Measurements from ENCODE around the gene EYS. TPM values are rescaled to one million over a fixed set of nuclear protein-coding genes. Genes with fewer than 3 reads are reported as not detected.

Gene EYS
- total RNA-seq, 1 experiment from 2014 or later: 1.5 TPM

GRCh38 chr6:65081756-65082155 lies 625.3 kb downstream of the EYS start:
- ChIA-PET POLR2A (no interaction called here), CTCF (no interaction called here)
- Mint-ChIP-seq H3K9me3 (ENCODE audit: unreplicated experiment) (no peaks in the 10 kb centered on the region), H3K27me3 (ENCODE audit: insufficient read depth, unreplicated experiment) (no peaks in the 10 kb centered on the region), H3K4me3 (ENCODE audit: unreplicated experiment) (no peak overlapping the region), H3K36me3 (ENCODE audit: insufficient read depth, unreplicated experiment) (no peaks in the 10 kb centered on the region), H3K27ac (ENCODE audit: low read depth, unreplicated experiment) (no peak overlapping the region), H3K4me1 (ENCODE audit: insufficient read depth, unreplicated experiment) (no peaks in the 10 kb centered on the region)
- intact Hi-C loops (cut with micrococcal nuclease): no loop called here
- no peak for DNase-seq (ENCODE audit: unreplicated experiment)
- TF ChIP-seq CTCF (IDR thresholded peaks at IDR 0.05; ENCODE audit: unreplicated experiment): no peak
- no TSS peak for BruUV-seq (replicated peaks)

- no peak for TF ChIP-seq CTCF (IDR thresholded peaks at IDR 0.05; ENCODE audit: unreplicated experiment)
- ChIA-PET CTCF (no interaction called here), POLR2A (no interaction called here)
- no TSS peak for BruUV-seq (replicated peaks)
- H3K36me3 Mint-ChIP-seq (ENCODE audit: insufficient read depth, unreplicated experiment): no peaks in the 10 kb centered on the region
- H3K4me1 Mint-ChIP-seq (ENCODE audit: insufficient read depth, unreplicated experiment): no peaks in the 10 kb centered on the region
- H3K9me3 Mint-ChIP-seq (ENCODE audit: unreplicated experiment): no peaks in the 10 kb centered on the region
- no peak for DNase-seq (ENCODE audit: unreplicated experiment)
- intact Hi-C loops (cut with micrococcal nuclease): no loop called here
- no peaks in the 10 kb centered on the region for H3K27me3 Mint-ChIP-seq (ENCODE audit: insufficient read depth, unreplicated experiment)
- H3K4me3 Mint-ChIP-seq (ENCODE audit: unreplicated experiment): no peak overlapping the region
- H3K27ac Mint-ChIP-seq (ENCODE audit: low read depth, unreplicated experiment): no peak overlapping the region
Observed at GRCh38 chr6:65075705-65076230, 631.3 kb downstream of the EYS start.

- Mint-ChIP-seq H3K4me1 (ENCODE audit: insufficient read depth, unreplicated experiment) (peaks cover 5% of the 10 kb centered on the region), H3K36me3 (ENCODE audit: insufficient read depth, unreplicated experiment) (no peaks in the 10 kb centered on the region), H3K4me3 (ENCODE audit: unreplicated experiment) (no peak overlapping the region), H3K27me3 (ENCODE audit: insufficient read depth, unreplicated experiment) (no peaks in the 10 kb centered on the region), H3K27ac (ENCODE audit: low read depth, unreplicated experiment) (no peak overlapping the region), H3K9me3 (ENCODE audit: unreplicated experiment) (no peaks in the 10 kb centered on the region)
- ChIA-PET POLR2A (no interaction called here), CTCF (interaction anchor here (0.6 kb wide), 1 partner anchor 39 kb away, joined by 3 read pairs; no protein-coding TSS in a partner anchor)
- no TSS peak for BruUV-seq (replicated peaks)
- DNase-seq (ENCODE audit: unreplicated experiment): no peak
- no peak for TF ChIP-seq CTCF (IDR thresholded peaks at IDR 0.05; ENCODE audit: unreplicated experiment)
- intact Hi-C loops (cut with micrococcal nuclease): no loop called here
Observed at GRCh38 chr6:65072500-65072899, 634.5 kb downstream of the EYS start.

GRCh38 chr6:65071480-65071879 lies 635.5 kb downstream of the EYS start:
- Mint-ChIP-seq H3K4me1 (ENCODE audit: insufficient read depth, unreplicated experiment) (peaks cover 5% of the 10 kb centered on the region), H3K36me3 (ENCODE audit: insufficient read depth, unreplicated experiment) (no peaks in the 10 kb centered on the region), H3K27me3 (ENCODE audit: insufficient read depth, unreplicated experiment) (no peaks in the 10 kb centered on the region), H3K4me3 (ENCODE audit: unreplicated experiment) (no peak overlapping the region), H3K27ac (ENCODE audit: low read depth, unreplicated experiment) (no peak overlapping the region), H3K9me3 (ENCODE audit: unreplicated experiment) (no peaks in the 10 kb centered on the region)
- ChIA-PET POLR2A (no interaction called here), CTCF (no interaction called here)
- DNase-seq (ENCODE audit: unreplicated experiment): no peak
- BruUV-seq (replicated peaks): no TSS peak
- intact Hi-C loops (cut with micrococcal nuclease): no loop called here
- TF ChIP-seq CTCF (IDR thresholded peaks at IDR 0.05; ENCODE audit: unreplicated experiment): no peak

Data from MCF 10A (cell line).